Activated CD4-positive, alpha-beta T cell treated with anti-CD3 and anti-CD28 coated beads, Interleukin-2, amount 50 U/mL, for 4 hours (primary cell): ENCODE data around the gene PATL1.
"Not testable (repeated sequence)": the region's sequence is repeated elsewhere in the genome, so short reads cannot be mapped to it uniquely, and the experiment has no call there.

Experiments
- DNase-seq, 2 experiments: peaks; one replicate each; pipeline ENCODE4 v3.0.0-alpha.2; 2020

The PATL1 gene

GRCh38 chr11:59671471-59671870 is 2.6 kb upstream of the PATL1 start:
- DNase-seq = no peak

GRCh38 chr11:59669611-59670009 is 773 bp upstream of the PATL1 start:
- DNase-seq = no peak

GRCh38 chr11:59668188-59668949 is 468 bp downstream of the PATL1 start:
- peak; percentile 76 to 80 for DNase-seq

- DNase-seq = no peak
Measured at GRCh38 chr11:59667812-59668187, 1.0 kb downstream of the PATL1 start.

GRCh38 chr11:59666969-59667368 is 1.9 kb downstream of the PATL1 start:
- no peak for DNase-seq

- DNase-seq = no peak
Measured at GRCh38 chr11:59660621-59661020, 8.2 kb downstream of the PATL1 start.

- DNase-seq = no peak
Measured at GRCh38 chr11:59659981-59660380, 8.9 kb downstream of the PATL1 start.

GRCh38 chr11:59658036-59658435 is 10.8 kb downstream of the PATL1 start:
- no peak for DNase-seq

GRCh38 chr11:59654893-59655292 is 13.9 kb downstream of the PATL1 start:
- DNase-seq = no peak

- no peak for DNase-seq
Measured at GRCh38 chr11:59647245-59647980, 21.4 kb downstream of the PATL1 start.

- no peak for DNase-seq
Measured at GRCh38 chr11:59644528-59644927, 24.3 kb downstream of the PATL1 start.

GRCh38 chr11:59643390-59643789 is 25.4 kb downstream of the PATL1 start:
- DNase-seq = no peak

GRCh38 chr11:59641156-59641555 is 27.7 kb downstream of the PATL1 start:
- no peak for DNase-seq

GRCh38 chr11:59630493-59630892 is 38.3 kb downstream of the PATL1 start:
- DNase-seq = no peak

- DNase-seq = no peak
Measured at GRCh38 chr11:59629996-59630395, 38.8 kb downstream of the PATL1 start.

GRCh38 chr11:59626969-59627368 is 41.9 kb downstream of the PATL1 start:
- not testable (repeated sequence) for DNase-seq

GRCh38 chr11:59625703-59626102 is 43.1 kb downstream of the PATL1 start:
- no peak for DNase-seq

- DNase-seq = no peak
Measured at GRCh38 chr11:59617876-59618275, 51.0 kb downstream of the PATL1 start.

- DNase-seq = no peak
Measured at GRCh38 chr11:59616396-59616982, 52.3 kb downstream of the PATL1 start.

GRCh38 chr11:59615637-59616395 is 53.0 kb downstream of the PATL1 start, which contains the start of gene OSBP:
Gene OSBP, minus strand, starts transcription at chr11:59615774. Its CDS starts 110 bp downstream, at chr11:59615664.
- DNase-seq = peak; percentile 96 to 98

GRCh38 chr11:59615120-59615636 is 53.7 kb downstream of the PATL1 start:
- peak; percentile 62 to 64 for DNase-seq

- no peak for DNase-seq
Measured at GRCh38 chr11:59614277-59615119, 54.3 kb downstream of the PATL1 start.
